ENCODE data around the gene UTS2B. TPM values are rescaled to one million over a fixed set of nuclear protein-coding genes. Genes with fewer than 3 reads are reported as not detected.

UTS2B gene
- polyA plus RNA-seq, 1 of the 3 experiments (the other 2 are of a cell fraction) = 0.03 TPM

DNA sequence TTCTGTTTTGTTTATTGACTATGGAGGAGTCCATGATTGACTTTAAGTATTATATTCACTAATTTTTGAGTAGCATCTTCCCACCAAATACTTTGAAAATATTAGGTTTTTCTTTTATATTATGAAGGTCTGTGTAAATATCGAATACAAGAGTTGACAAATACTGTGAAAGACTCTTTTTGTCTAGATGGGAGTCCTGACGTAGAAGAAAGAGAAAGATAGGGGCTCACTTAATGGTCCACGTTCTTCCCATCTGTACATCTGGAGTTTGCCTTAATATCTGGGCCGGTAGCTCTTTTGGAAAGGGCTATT is 7.8 kb upstream of the UTS2B start:
- ChIA-PET POLR2A (no interaction called here), CTCF (no interaction called here)
- no peaks in the 10 kb centered on the region for H3K9me2 ChIP-seq
- WGBS (ENCODE audit: low lambda C conversion rate) = 82% methylated on average over 4 of the region's 4 CpGs
- H3F3A ChIP-seq (replicated peaks; ENCODE audit: insufficient read depth) = peaks cover 28% of the 10 kb centered on the region
- H2AFZ ChIP-seq (ENCODE audit: low read depth) = no peak overlapping the region
- no peaks in the 10 kb centered on the region for H3K27me3 ChIP-seq (ENCODE audit: insufficient read depth)
- H4K20me1 ChIP-seq (ENCODE audit: insufficient read depth) = peaks cover 22% of the 10 kb centered on the region
- H3K9ac ChIP-seq = no peak overlapping the region
- H3K9me3 ChIP-seq = no peaks in the 10 kb centered on the region
- peaks cover 97% of the 10 kb centered on the region for H3K79me2 ChIP-seq (ENCODE audit: insufficient read depth)
- no peak for DNase-seq
- peak overlapping the region; percentile 48 for H3K4me2 ChIP-seq
- H3K4me3 ChIP-seq (ENCODE audit: low read depth in 2 of 2, low read length in 1 of 2) = no peak overlapping the region
- H3K4me1 ChIP-seq (ENCODE audit: control insufficient read depth in 1 of 2, insufficient read depth in 2 of 2, low read depth in 1 of 2, low read length in 1 of 2) = peaks cover 0 to 46% of the 10 kb centered on the region in 2 experiments; a peak in 2 of 4 replicates
- TF ChIP-seq, protein P1, sequence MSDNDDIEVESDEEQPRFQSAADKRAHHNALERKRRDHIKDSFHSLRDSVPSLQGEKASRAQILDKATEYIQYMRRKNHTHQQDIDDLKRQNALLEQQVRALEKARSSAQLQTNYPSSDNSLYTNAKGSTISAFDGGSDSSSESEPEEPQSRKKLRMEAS (IDR thresholded peaks at IDR 0.05; ENCODE audit: low read depth) = no peak
- TF ChIP-seq POLR2AphosphoS5 (IDR thresholded peaks at IDR 0.05; ENCODE audit: low read depth, low read length) = no peak
- no peak for TF ChIP-seq GATA2 (CRISPR knock-in tag; IDR thresholded peaks at IDR 0.05)
- no peak for TF ChIP-seq MXI1 (IDR thresholded peaks at IDR 0.05; ENCODE audit: low read depth, low read length)
- TF ChIP-seq SMC3 (IDR thresholded peaks at IDR 0.05; ENCODE audit: low read depth, low read length) = no peak
- no peak for TF ChIP-seq RXRA (IDR thresholded peaks at IDR 0.05; ENCODE audit: borderline replicate concordance, low read depth)
- TF ChIP-seq, protein P2, sequence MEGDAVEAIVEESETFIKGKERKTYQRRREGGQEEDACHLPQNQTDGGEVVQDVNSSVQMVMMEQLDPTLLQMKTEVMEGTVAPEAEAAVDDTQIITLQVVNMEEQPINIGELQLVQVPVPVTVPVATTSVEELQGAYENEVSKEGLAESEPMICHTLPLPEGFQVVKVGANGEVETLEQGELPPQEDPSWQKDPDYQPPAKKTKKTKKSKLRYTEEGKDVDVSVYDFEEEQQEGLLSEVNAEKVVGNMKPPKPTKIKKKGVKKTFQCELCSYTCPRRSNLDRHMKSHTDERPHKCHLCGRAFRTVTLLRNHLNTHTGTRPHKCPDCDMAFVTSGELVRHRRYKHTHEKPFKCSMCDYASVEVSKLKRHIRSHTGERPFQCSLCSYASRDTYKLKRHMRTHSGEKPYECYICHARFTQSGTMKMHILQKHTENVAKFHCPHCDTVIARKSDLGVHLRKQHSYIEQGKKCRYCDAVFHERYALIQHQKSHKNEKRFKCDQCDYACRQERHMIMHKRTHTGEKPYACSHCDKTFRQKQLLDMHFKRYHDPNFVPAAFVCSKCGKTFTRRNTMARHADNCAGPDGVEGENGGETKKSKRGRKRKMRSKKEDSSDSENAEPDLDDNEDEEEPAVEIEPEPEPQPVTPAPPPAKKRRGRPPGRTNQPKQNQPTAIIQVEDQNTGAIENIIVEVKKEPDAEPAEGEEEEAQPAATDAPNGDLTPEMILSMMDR (IDR thresholded peaks at IDR 0.05) = no peak
- TF ChIP-seq MEF2A (IDR thresholded peaks at IDR 0.05; ENCODE audit: borderline replicate concordance, low read depth) = no peak
- no peak for TF ChIP-seq SIN3A (IDR thresholded peaks at IDR 0.05; ENCODE audit: borderline replicate concordance, low read depth, low read length)
- no peak for TF ChIP-seq TEAD4 (IDR thresholded peaks at IDR 0.05; ENCODE audit: borderline replicate concordance, insufficient read depth)
- no peak for TF ChIP-seq EP300 (IDR thresholded peaks at IDR 0.05; ENCODE audit: borderline replicate concordance in 1 of 2, low read depth in 1 of 2, low read length in 1 of 2)
- TF ChIP-seq, protein P3, sequence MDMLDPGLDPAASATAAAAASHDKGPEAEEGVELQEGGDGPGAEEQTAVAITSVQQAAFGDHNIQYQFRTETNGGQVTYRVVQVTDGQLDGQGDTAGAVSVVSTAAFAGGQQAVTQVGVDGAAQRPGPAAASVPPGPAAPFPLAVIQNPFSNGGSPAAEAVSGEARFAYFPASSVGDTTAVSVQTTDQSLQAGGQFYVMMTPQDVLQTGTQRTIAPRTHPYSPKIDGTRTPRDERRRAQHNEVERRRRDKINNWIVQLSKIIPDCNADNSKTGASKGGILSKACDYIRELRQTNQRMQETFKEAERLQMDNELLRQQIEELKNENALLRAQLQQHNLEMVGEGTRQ (IDR thresholded peaks at IDR 0.05; ENCODE audit: borderline replicate concordance, low read depth, low read length) = no peak
- no peak for TF ChIP-seq ELF1 (IDR thresholded peaks at IDR 0.05)
- TF ChIP-seq, protein P4, sequence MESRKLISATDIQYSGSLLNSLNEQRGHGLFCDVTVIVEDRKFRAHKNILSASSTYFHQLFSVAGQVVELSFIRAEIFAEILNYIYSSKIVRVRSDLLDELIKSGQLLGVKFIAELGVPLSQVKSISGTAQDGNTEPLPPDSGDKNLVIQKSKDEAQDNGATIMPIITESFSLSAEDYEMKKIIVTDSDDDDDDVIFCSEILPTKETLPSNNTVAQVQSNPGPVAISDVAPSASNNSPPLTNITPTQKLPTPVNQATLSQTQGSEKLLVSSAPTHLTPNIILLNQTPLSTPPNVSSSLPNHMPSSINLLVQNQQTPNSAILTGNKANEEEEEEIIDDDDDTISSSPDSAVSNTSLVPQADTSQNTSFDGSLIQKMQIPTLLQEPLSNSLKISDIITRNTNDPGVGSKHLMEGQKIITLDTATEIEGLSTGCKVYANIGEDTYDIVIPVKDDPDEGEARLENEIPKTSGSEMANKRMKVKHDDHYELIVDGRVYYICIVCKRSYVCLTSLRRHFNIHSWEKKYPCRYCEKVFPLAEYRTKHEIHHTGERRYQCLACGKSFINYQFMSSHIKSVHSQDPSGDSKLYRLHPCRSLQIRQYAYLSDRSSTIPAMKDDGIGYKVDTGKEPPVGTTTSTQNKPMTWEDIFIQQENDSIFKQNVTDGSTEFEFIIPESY (IDR thresholded peaks at IDR 0.05; ENCODE audit: borderline replicate concordance, low read depth) = no peak
- no peak for TF ChIP-seq YY1 (IDR thresholded peaks at IDR 0.05; ENCODE audit: low read depth)
- TF ChIP-seq, protein P5, sequence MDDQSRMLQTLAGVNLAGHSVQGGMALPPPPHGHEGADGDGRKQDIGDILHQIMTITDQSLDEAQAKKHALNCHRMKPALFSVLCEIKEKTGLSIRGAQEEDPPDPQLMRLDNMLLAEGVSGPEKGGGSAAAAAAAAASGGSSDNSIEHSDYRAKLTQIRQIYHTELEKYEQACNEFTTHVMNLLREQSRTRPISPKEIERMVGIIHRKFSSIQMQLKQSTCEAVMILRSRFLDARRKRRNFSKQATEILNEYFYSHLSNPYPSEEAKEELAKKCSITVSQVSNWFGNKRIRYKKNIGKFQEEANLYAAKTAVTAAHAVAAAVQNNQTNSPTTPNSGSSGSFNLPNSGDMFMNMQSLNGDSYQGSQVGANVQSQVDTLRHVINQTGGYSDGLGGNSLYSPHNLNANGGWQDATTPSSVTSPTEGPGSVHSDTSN (IDR thresholded peaks at IDR 0.05) = no peak
- no peaks in the 10 kb centered on the region for H3K36me3 ChIP-seq (replicated peaks in 1 of 2; ENCODE audit: control insufficient read depth in 1 of 2, insufficient read depth in 2 of 2, low read length in 1 of 2)
- peak overlapping the region in 1 of 2 experiments; percentile 76; a peak in 2 of 4 replicates for H3K27ac ChIP-seq (ENCODE audit: low read depth in 2 of 2, low read length in 1 of 2)
